Measurements from ENCODE around the gene FBXW9. TPM values are rescaled to one million over a fixed set of nuclear protein-coding genes. Genes with fewer than 3 reads are reported as not detected.

Gene FBXW9
- total RNA-seq, 4 donors from 2014 or later: 5.9 to 13.7 (median 11.3) TPM

- no peak for TF ChIP-seq POLR2A (IDR thresholded peaks at IDR 0.05)
- TF ChIP-seq, protein P1, sequence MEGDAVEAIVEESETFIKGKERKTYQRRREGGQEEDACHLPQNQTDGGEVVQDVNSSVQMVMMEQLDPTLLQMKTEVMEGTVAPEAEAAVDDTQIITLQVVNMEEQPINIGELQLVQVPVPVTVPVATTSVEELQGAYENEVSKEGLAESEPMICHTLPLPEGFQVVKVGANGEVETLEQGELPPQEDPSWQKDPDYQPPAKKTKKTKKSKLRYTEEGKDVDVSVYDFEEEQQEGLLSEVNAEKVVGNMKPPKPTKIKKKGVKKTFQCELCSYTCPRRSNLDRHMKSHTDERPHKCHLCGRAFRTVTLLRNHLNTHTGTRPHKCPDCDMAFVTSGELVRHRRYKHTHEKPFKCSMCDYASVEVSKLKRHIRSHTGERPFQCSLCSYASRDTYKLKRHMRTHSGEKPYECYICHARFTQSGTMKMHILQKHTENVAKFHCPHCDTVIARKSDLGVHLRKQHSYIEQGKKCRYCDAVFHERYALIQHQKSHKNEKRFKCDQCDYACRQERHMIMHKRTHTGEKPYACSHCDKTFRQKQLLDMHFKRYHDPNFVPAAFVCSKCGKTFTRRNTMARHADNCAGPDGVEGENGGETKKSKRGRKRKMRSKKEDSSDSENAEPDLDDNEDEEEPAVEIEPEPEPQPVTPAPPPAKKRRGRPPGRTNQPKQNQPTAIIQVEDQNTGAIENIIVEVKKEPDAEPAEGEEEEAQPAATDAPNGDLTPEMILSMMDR (IDR thresholded peaks at IDR 0.05): no peak
- H3K36me3 ChIP-seq: peaks cover 19 to 25% of the 10 kb centered on the region in 2 donors
- WGBS, 2 donors: 66 to 70% methylated on average over 48 to 50 of the region's 50 CpGs
- no peak overlapping the region for H3K4me3 ChIP-seq (replicated peaks in 1 of 3)
- no peak for DNase-seq
- H3K4me1 ChIP-seq: no peaks in the 10 kb centered on the region
- no peak overlapping the region for H3K27ac ChIP-seq
- H3K9me3 ChIP-seq: no peaks in the 10 kb centered on the region
- intact Hi-C loops (cut with DNase I): no loop called here
- no peaks in the 10 kb centered on the region for H3K27me3 ChIP-seq
These were observed 39.4 kb downstream of the FBXW9 start for GRCh38 chr19:12656899-12657571.

DNA sequence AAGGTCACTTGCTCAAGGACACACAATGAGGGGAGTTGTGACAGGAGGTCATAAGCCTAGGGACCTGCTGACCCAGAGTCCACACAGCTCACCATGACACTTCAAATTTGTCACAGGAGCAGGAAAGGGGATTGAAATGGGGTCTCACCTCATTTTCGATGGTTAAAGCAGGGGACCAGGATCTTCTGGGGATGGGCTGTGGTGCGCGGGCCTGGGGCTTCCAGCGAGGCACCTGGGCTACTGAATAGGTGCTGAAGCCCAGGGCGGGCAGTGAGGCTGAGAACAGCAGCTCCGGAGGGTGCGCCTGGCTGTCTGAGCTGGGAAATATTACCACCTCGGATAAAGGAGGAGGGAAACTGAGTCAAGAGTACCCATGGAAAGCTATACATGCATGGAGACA is 40.9 kb downstream of the FBXW9 start:
- intact Hi-C loops (cut with DNase I): no loop called here
- TF ChIP-seq, protein P1 (IDR thresholded peaks at IDR 0.05): no peak
- TF ChIP-seq POLR2A (IDR thresholded peaks at IDR 0.05): no peak
- no peak overlapping the region for H3K27ac ChIP-seq
- WGBS, 2 donors: 94% methylated on average over 8 of the region's 8 CpGs
- no peaks in the 10 kb centered on the region for H3K4me1 ChIP-seq
- no peak for DNase-seq
- H3K27me3 ChIP-seq: no peaks in the 10 kb centered on the region
- peaks cover 12 to 16% of the 10 kb centered on the region in 2 donors for H3K36me3 ChIP-seq
- no peak overlapping the region for H3K4me3 ChIP-seq (replicated peaks in 1 of 3)
- H3K9me3 ChIP-seq: no peaks in the 10 kb centered on the region

- Histone ChIP-seq H3K27ac (no peak overlapping the region), H3K4me1 (peaks cover 13 to 15% of the 10 kb centered on the region in 2 donors), H3K27me3 (no peaks in the 10 kb centered on the region), H3K9me3 (no peaks in the 10 kb centered on the region), H3K36me3 (peaks cover 6 to 12% of the 10 kb centered on the region in 2 donors), H3K4me3 (replicated peaks in 1 of 3) (no peak overlapping the region)
- DNase-seq: no peak
- 91 to 98% methylated on average over 6 of the region's 6 CpGs for WGBS, 2 donors
- no peak for TF ChIP-seq POLR2A (IDR thresholded peaks at IDR 0.05)
- TF ChIP-seq, protein P1 (IDR thresholded peaks at IDR 0.05): no peak
- intact Hi-C loops (cut with DNase I): no loop called here
These were observed 44.2 kb downstream of the FBXW9 start for GRCh38 chr19:12652219-12652618.

- H3K27me3 ChIP-seq: no peaks in the 10 kb centered on the region
- no peak overlapping the region for H3K4me3 ChIP-seq (replicated peaks in 1 of 3)
- DNase-seq: no peak
- peaks cover 14 to 15% of the 10 kb centered on the region in 2 donors for H3K4me1 ChIP-seq
- intact Hi-C loops (cut with DNase I): no loop called here
- WGBS, 2 donors: 96 to 98% methylated on average over 10 of the region's 10 CpGs
- H3K36me3 ChIP-seq: peaks cover 3 to 6% of the 10 kb centered on the region in 2 donors
- H3K27ac ChIP-seq: no peak overlapping the region
- no peaks in the 10 kb centered on the region for H3K9me3 ChIP-seq
- TF ChIP-seq, protein P1 (IDR thresholded peaks at IDR 0.05): no peak
- TF ChIP-seq POLR2A (IDR thresholded peaks at IDR 0.05): no peak
These were observed 46.5 kb downstream of the FBXW9 start for GRCh38 chr19:12649941-12650340.

DNA sequence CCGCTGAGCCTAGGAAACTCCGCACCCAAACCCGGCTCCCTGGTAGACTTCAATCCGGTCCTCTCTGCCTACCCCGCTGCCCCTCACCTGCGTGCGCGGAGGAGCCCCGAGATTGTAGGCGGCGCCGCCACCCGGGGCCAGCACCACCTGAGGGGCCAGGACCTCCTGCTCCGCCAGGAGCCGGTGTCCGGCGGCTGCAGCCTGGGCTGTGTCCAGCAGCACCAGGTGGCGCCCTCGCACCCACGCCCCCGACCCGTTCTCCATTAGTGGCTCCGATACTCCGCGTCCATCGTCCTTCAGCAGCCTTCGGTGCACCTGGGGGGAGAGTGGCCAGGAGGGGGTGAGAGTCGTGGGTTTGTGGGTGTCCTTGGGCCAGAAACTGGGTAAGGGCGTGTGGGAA is 48.3 kb downstream of the FBXW9 start:
- peak; percentile 37 to 42 for DNase-seq
- H3K9me3 ChIP-seq: no peaks in the 10 kb centered on the region
- intact Hi-C loops (cut with DNase I): no loop called here
- WGBS, 2 donors: 10% methylated on average over 19 to 21 of the region's 29 CpGs
- H3K27ac ChIP-seq: no peak overlapping the region
- no peaks in the 10 kb centered on the region for H3K27me3 ChIP-seq
- H3K4me1 ChIP-seq: peaks cover 14 to 15% of the 10 kb centered on the region in 2 donors
- peak in 1 of 2 donors; percentile 6 for TF ChIP-seq POLR2A (IDR thresholded peaks at IDR 0.05)
- TF ChIP-seq, protein P1 (IDR thresholded peaks at IDR 0.05): peak in 3 of 6 experiments; percentile 33 to 37 (median 35)
- H3K4me3 ChIP-seq (replicated peaks in 1 of 3): peak overlapping the region in 1 of 3 donors; percentile 23
- H3K36me3 ChIP-seq: no peaks in the 10 kb centered on the region

Measured in thyroid gland (tissue), 4 donors.